HT1080 (cell line): ENCODE data around the gene SYTL5. TPM values are rescaled to one million over a fixed set of nuclear protein-coding genes. Genes with fewer than 3 reads are reported as not detected.
A peak's percentile ranks its signal among the peaks of the same experiment; 100 is the strongest.

ENCODE experiments used
- DNase-seq: peaks from one replicate; pipeline ENCODE4 v3.0.0-alpha.2; 2015; ENCODE audit warnings: low read depth
- small RNA-seq: library from RNA; depleted of rRNA; stranded (forward); fragments of <200 nt; gene quantifications from one replicate; pipeline ENCODE3, GENCODE V24; 2014
- total RNA-seq: library from RNA; depleted of rRNA; stranded (reverse); fragments of >200 nt; shearing (Covaris generic); gene quantifications from 2 replicates; pipeline ENCODE4 v1.2.3, GENCODE V29; 2014; rRNA removed

Gene SYTL5
- total RNA-seq, 1 experiment from 2014 or later = 1.9 TPM

DNA sequence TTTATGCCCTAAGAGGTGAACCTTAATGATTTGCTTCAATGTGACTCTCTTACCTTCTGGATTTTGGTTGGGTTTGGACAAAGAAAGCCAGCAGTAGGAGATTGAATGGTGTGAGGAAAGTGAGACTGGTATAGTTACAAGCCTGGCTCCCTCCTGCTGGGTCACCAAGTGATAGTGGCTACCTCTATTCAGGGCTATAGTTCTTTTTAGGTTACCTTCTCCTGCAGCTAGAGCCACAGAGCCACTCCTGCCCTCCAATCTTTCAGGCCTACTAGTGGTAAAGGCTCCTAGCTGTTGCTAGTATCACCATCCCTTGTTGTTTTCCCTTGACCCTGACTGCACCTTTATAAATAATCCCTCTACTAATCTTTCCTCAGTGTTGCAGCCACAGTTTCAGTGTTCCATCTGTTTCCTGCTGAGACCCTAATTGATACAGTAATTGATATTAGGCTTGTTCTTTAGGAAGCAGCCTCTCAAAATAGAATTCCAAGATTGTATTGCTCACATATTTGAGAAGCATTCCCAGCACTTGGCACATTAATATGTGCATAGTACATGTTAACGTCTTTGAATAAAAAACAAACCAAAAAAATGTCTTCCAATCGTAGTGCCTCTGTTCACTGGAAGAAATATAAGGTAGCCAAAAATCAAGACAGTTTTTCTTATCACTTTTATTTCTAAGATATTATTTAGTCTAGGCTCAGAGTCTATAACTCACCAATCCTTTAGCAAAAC is 132.0 kb downstream of the SYTL5 start:
- DNase-seq = no peak

GRCh38 chrX:38138900-38139299 is 132.5 kb downstream of the SYTL5 start:
- no peak for DNase-seq

DNA sequence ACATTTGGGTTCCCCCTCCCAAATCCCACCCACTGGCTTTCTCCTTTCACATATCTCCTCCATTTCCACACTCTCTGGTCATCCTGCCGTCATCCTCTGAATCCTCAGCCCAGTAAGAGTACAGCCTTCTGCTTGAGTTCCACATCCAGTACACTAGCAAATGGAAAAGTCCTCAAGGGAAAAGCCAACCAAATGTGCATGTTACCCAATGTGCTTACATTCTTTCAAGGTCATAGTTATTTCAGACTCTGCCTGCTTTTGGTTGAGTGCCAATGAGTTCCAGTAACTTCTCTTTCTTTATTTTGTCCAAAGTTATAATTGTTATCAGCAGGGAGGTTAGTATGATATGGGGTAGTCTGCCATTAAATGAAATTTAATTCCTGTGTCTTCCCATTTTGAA is 136.3 kb downstream of the SYTL5 start:
- DNase-seq = no peak

DNA sequence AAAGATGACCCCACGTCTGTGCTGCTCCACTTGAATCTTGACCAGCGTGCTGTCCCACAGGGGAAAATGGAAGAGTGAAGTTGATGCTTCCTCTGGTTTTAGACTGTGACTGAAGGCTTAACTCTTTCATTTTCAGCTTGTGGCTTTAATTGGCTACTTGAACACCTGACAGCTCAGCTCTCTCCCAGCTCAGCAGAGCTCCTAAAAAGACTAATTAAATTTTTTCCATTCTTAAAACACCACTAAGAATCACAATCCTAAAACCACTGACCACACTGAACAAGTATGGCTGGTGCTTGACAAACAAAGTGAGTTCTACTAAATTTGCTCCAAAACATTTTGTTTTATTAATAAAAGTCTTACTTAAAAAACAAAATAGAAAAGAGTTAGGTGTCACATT is 142.7 kb downstream of the SYTL5 start:
- DNase-seq = no peak

- no peak for DNase-seq
Measured at GRCh38 chrX:38150993-38151392, 144.6 kb downstream of the SYTL5 start.

DNA sequence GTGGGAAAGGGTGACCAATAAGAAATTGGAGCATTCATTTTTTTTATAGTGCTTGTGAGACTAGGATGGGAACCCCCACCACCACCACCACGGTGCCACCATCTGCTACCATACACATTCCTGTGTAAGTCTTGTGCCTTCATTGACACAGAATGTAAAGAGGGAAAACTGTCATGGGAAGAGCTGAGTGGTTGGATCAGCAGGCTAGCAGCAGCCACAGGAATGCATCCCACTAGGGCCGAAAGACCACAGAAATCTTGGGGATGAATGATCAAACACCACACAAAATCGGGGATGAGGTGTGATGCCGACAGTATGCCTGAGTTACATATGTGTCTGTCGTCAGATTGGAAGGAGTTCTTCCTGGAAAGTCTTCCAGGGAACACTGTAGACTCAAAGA is 145.1 kb downstream of the SYTL5 start:
- DNase-seq = peak; percentile 57

- DNase-seq = no peak
Measured at GRCh38 chrX:38154340-38154739, 148.0 kb downstream of the SYTL5 start.

- DNase-seq = no peak
Measured at GRCh38 chrX:38154818-38155217, 148.5 kb downstream of the SYTL5 start.

GRCh38 chrX:38156838-38157237 is 150.5 kb downstream of the SYTL5 start:
- no peak for DNase-seq

DNA sequence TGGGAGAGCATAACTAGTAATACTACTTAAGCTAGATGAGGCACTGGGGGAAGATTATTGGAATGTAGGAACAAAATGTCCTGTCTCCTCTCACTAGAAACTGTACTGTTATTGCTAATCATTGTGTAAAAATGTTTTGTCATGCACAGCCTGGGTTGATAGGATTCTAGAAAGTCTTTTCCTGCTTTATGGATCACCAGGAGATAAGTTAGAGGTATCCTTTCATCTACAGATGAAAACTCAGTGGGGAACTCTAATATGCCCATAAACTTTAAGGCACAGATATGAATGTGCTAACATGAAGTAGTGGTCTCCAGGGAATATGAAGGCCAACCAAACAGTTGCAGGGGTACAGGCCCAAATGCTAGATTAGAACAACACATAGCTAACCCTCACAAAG is 156.8 kb downstream of the SYTL5 start:
- no peak for DNase-seq

DNA sequence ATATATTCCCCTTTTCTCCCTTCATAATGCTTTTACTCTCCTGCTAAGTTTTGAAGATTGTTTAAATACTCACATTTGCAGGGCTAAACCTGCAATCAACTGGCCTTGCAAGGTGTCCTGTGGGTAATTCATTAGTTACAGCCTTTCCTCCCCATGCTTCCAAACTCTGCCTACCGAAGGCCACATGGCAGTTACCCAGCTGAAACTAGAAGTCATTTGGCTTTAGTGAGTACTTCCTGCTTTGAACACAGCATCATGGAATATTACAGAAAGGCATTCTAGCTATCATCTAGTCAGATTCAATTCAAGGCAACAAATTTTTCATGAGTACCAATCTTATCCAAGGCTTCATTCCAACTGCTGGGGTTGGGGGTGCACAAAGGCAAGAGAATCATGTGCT is 158.7 kb downstream of the SYTL5 start:
- no peak for DNase-seq

DNA sequence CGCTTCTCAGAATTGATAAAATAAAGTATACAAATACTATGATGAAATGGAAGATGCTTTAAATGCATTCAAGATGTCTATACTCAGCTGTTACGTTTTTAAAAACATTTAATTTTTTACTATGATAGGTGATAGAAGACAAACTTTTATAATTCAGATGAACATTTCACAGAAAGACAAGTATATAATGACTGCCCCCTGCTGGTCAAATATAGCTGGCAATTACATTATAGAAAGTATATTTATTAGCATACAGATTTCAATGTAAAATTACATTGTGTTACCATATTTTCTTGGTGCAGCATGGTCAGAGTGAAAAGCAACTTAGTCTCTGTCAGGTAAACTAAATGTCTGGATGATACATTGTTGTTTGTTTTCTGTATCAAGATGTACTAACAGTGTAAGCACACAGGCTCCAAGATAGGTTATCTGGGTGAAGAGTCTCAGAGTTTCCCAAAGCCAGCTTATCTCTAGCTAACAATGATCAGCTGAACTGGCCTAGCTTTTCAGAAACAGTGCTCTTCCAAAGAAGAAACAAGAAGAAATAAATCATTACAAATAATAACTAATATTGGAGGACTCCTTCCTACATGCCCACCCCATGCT is 160.2 kb downstream of the SYTL5 start:
- DNase-seq = no peak

GRCh38 chrX:38170556-38170955 is 164.2 kb downstream of the SYTL5 start:
- no peak for DNase-seq

- DNase-seq = no peak
Measured at GRCh38 chrX:38172596-38172995, 166.2 kb downstream of the SYTL5 start.

DNA sequence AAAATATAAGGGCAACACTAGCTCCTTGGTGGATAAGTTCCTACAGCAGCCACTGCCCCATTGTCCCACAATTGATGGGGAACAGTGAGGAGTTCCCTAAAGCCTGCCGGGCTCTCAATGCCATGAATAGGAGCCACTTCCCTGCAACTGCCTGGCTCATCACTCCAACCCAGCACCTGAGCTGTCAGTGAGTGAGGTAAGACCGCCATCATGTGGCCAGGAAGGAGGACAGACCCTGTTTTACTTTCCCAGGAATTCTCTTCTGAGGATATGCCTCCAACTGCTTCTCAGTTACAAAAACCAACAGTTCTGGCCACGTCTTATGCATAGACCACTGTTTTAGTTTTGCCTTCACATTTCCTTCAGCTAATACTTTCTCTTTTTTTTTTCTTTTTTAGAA is 168.8 kb downstream of the SYTL5 start:
- DNase-seq = peak; percentile 15

DNA sequence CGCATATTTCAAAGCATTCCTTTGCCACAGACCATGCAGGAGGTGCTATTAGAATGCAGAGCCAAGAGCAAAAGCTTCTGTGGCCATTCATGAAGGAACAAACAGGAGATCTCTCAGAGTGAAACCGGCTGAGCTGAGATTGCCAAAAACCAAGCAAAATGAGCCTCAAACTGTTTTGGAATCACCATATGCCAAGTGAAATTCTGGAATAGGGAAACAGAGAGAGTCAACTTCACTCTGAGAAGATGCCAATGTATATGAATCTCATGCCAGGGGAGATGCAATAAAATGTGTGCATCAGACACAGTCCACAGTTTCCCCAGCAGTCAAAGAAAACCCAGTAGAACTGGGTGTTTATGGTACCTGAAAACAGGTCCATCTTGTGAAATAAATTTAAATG is 172.0 kb downstream of the SYTL5 start:
- DNase-seq = no peak

Small RNA genes within 50 kb of the gene (small RNA-seq; reads per million reads assigned to genes)
- gene MIR548AJ2 = not detected

Other genes starting within 250 kb of the SYTL5 start
- gene CYBB, start 226.5 kb upstream of the SYTL5 start, total RNA-seq = 0.13 TPM in 1 of 2 replicates, not detected in the other
- 18.4 and 20.7 TPM in 2 replicates for gene DYNLT3, start 159.0 kb upstream of the SYTL5 start, total RNA-seq
- 151 and 170 TPM in 2 replicates for gene SRPX, start 214.3 kb downstream of the SYTL5 start, total RNA-seq